GM15510 (cell line): ENCODE results near the gene PCBP3.

Source experiments
- POLR2A ChIP-seq: IDR thresholded peaks from 3 replicates; pipeline ENCODE4 v1.6.1; 2011; ENCODE audit warnings: borderline replicate concordance; ENCODE audit not compliant: insufficient read length; ENCODE audit errors: extremely low read depth

The PCBP3 gene

DNA sequence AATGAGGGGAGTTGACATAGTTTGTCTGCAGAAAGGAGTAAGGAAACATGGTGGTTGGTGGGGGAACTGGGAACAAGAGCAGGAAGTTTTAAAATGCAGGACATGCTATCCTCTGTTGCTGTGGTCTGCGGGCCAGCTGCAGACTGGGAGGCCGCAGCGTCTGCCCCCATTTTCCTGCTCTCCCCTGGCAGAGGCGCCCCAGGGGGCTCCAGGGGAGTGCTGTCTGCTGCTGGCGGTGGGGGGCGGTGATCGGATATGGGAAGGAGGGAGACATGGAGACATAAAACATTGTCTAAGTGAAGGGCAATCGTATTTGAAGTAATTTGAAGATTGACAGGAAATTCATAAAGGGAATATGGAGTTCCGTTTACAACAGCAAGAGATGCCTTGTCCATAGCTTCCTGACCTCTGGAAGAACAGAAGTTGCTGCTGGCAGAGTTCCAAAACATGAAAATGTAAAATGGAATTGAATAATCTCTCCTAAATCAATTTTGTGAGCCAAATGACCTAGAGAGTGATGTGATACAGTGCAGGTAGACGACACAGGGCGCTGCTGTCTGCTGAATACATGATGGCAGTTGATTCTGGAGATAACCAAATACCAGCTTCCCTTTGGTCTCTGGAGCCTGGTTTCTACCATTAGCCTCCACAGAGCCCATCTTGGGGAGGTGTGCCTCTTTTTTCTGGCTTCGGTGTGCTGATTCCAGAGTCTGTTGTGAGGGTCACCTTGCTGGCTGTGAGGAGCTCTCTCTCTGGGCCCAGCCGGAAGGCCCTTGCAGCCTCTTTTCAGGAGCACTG lies 61.0 kb downstream of the PCBP3 start:
- no peak for TF ChIP-seq POLR2A

DNA sequence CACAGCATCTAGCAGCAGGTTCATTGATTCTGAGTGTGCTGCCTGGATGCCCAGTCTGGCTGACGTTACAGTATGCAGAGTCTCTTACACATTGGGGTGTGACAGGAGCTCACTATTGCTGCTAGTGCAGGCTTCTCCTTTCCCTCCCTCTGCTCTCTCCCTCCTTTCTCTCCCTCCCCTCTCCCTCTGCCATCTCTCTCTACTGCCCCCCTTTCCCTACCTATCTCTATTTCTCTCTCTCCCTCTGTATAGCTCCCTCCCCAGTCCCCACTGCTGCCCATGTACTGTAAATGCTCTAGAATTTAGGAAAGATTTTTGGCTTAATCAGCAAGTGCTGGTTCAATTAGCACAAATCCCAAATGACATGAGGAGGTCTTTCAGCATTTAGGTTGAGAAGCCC lies 62.8 kb downstream of the PCBP3 start:
- no peak for TF ChIP-seq POLR2A

DNA sequence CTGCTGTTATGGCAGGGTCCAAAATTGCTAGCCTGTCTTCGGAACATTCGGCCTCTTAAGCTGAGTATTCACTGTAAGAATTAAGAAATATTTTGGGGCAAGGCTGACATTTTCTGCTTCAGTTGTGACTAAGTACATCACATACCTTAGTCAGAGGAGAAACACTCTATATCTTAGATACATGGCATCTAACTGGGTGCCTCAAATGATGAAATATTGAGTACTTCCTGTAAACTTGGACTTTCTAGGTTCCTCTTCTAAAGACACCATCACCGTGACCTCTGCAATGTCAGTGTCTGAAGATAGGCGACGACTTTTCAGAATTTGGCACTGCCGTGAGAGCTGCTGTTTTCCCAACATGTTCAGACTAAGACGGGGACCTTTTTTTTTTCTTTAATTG lies 65.6 kb downstream of the PCBP3 start:
- no peak for TF ChIP-seq POLR2A

DNA sequence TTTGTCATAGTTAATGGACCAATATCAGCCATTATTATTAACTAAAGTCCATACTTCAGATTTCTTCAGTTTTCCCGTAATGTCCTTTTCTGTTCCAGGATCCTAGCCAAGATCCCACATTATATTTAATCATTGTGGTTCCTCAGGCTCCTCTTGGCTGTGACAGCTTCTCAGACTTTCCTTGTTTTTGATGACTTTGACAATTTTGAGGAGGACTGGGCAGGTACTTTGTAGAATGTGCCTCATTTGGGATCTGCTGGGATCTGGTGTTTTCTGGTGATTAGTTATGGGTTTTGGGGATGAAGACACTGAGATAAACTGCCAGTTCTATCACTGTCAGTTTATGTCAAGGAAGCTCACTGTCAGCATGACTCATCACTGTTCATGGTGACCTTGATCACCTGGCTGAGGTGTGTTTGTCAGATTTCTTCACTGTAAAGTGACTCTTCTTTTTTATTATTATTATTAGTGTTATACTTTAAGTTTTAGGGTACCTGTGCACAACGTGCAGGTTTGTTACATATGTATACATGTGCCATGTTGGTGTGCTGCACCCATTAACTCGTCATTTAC lies 66.3 kb downstream of the PCBP3 start:
- no peak for TF ChIP-seq POLR2A

DNA sequence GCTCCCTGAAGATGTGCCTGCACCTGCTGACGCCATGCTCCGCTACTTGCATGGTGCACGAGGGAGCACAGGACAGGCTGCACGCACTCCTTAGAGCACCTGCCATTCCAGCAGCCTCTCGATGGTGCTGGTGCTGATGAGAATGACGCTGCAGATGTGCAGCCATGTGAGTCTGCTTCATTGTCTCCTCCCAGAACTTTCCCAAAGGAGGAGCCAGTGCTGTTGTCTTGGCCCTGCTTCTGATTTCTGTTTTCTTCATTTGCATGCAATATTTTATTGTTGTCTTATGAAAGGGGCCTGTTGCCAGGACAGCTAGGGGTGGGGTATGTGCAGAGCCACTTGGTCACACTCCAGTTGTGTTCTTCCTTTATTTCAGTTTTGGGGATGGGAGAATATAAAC lies 70.1 kb downstream of the PCBP3 start:
- TF ChIP-seq POLR2A: no peak

DNA sequence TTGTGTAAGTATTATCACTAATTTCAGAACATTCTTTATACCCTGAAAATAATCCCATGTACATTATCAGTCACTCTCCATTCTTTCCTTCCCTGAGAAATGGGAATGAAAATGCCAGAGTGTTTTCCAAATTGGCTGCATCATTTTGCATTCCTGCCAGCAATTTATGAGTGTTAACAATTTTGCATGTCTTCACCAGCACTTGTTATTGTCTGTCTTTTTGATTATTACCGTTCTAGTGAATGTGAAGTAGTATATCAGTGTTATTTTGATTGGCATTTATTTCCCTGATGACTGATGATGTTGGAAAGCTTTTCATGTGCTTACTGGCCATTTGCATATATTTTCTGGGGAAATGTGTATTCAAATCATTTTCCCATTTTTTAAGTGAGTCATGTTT lies 71.9 kb downstream of the PCBP3 start:
- no peak for TF ChIP-seq POLR2A

DNA sequence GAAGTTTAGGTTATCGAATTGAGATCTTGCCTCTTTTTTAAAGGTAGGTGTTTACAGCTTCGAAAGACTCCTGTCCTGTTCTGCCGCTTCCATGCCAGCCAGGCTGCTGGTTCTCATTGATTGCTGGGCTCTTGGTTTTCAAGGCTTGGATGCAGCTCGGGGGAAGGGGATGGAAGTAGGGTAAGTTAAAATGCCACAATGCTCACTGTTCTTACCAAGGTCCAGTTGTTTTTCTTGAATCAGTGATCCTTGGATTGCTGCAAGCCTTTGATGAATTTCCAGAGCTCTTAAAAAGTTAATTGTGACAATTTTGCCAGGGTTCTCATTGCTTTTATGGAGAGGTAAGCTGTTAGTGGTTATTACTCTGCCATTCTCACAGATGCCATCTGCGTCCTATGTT lies 74.9 kb downstream of the PCBP3 start:
- TF ChIP-seq POLR2A: no peak

DNA sequence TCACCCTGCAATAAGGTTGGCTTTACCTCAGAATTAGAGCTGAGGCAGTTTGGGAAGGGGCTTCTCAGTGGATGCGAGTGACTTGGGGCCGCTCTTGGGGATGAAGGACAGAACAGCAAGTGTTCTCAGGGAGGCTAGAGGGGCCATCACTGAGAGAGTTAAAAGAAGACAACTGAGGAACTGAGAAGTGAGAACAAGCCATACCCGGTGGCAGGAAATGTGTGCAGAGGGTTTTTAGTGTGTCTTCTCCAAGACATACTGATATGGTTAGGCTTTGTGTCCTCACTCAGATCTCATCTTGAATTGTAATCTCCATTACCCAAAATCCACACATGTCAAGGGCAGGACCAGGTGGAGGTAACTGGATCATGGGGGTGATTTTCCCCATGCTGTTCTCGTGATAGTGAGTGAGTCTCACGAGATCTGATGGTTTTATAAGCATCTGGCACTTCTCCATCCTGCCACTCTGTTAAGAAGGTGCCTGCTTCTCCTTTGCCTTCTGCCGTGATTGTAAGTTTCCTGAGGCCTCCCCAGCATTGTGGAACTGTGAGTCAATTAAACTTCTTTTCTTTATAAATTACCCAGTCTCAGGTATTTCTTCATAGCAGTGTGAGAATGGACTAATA lies 75.8 kb downstream of the PCBP3 start:
- TF ChIP-seq POLR2A: no peak

DNA sequence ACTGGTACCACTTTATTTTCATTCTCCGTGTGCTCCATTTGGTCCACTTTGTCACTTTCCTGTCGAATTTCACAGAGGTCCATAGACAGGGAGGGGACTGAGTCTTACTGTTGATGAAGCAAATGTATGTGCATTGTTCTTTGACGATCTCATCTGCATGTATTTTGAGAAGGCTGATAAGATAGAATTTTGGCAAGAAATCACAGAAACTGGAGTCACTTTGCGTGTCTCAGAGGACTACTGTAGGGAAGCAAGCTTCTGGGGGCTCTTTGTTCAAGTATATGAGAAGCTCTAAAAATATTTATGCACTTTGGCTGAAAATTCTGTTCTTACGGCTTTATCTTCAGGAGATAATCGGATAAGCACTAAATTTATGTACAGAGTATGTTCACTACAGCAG lies 78.1 kb downstream of the PCBP3 start:
- TF ChIP-seq POLR2A: no peak

DNA sequence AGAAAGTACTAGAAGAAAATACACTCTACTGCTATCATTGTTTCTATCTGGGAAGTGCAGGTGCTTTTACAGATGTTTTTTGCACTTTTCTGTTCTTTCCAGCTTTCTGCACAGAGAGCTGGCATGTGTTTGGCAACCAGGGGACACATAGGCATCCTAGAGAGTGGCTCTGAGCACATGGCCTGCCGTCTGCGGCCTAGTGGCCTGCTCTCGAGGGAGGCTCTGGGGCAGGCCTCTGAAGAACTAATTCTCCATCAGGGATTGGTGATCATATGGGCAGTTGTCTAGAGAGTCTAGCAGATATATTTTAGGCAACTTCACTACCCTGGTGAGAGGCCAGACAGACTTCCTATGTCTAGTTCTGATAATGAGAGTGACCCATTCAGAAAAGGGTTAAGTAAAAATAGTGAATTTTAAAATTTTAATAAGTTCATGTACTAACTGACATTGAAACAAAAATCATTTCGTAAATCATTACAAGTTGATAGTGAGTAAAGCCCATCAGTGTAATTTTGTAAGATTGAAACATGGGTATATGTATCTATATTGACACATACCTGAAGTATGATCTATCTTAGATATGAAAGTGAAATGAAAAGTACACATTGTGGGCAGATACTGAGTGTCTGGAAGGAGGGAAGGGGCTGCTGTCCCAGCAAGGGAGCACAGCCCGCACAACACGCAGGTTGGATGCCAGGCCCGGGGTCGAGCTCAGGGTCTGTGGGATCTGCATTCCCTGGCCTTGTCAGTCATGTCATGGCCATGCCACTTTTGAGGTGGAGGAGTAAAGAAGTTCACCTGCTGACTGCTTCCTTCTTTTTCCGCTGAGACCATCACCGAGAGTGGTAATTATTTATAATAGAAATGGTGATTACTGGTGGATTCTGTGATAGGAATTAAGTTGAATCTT lies 79.8 kb downstream of the PCBP3 start:
- TF ChIP-seq POLR2A: no peak

DNA sequence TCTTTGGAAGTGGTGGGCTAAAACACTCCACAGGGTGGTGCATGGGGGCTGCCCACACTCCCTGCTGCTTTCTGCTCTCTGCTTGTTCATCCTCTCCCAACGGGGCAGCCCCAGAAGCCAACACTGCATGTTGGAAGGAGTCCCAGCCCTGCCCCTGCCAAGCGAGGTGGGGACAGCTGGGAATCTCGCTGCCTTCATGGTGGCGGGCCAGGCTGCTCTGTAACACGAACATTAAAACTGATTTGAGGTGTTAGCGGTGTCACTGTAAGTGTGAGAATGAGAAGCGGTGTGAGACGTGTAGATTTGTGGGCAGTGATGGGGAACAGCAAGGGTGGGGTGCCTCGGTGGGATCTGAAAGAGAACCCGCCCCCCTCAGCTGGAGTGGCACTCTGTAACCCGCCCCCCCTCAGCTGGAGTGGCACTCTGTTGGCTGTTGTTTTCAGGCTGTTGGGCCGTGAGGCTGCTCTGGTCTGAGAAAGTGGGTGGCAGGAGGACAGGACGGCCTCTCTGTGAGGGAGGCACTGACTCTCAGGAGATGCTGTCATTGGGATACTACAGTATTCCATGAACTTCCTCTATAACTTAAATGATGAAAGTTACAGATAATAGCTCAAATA lies 80.9 kb downstream of the PCBP3 start:
- no peak for TF ChIP-seq POLR2A

DNA sequence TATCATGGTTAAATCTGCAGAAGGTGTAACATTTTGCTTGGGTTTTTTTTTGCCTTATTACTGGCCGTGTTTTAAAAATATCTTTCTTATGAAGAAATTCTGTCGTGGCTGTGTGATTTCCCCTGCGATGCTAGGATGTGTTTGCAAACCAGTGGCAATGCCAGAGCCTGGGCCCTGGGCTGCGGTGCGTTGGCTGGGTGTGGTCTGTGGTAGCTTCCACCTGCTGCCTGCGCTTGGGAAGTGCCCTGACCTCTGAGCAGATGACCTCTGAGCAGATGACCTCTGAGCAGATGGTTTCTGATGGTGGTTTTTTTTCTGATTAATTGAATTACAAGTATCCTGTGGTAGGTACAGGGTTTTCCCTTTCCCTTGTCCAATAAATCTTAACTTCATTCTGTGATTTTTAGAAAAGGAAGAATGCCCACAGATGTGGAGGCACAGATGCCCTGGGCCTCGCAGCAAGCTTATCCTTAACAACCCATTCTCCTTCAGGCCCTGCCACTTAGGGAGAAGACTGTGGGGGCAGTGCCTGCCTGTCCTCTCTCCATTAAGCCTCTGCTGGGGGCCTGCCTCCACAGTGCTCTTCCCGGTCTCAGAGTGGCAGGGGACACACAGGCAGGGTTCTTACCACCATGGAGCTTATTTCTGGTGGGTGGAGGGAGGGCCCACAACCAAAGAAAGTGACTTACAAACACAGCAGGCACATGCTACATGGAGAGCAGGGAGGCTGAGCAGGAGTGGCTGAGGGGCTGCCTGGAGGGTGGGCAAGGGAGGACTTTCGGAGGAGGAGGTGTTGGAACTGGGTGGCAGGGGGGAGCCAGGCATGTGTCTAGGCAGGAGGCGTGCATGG lies 81.7 kb downstream of the PCBP3 start:
- no peak for TF ChIP-seq POLR2A

DNA sequence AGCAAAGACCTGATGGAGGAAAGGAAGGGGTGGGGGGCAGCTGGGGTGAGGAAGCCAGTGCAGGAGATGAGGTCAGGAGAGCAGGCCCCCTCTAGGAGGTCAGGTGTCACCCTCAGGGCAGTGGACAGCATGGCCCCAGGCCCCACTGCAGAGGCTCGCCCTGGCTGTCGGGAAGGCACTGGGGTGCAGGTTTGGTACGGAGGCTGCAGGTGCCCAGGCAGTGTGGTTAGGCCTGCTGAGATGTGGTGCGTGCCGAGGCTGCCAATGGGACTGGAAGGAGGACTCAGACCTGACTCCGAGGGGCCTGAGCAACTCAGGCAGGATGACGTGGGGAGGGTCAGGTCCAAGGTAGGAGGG lies 82.3 kb downstream of the PCBP3 start:
- TF ChIP-seq POLR2A: no peak

DNA sequence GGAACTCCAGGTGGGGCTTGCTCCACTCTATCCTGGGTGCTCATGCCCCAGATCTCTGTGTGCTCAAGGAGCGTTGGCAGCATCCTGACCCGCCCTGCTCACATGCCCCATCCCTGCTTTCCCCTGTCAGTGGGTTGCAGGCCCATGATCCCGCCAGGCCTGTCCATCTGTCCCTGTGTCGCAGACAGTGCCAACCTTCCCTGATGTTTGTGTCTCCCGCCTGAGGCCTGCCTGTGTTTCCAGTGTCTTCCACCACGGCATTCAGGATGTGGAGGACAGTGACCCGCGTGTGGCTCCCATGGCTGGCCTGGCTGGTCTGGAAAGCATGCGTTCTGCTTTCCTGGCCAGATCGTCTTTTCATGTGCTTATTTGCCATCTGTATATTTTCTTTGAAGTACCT lies 82.9 kb downstream of the PCBP3 start:
- no peak for TF ChIP-seq POLR2A

DNA sequence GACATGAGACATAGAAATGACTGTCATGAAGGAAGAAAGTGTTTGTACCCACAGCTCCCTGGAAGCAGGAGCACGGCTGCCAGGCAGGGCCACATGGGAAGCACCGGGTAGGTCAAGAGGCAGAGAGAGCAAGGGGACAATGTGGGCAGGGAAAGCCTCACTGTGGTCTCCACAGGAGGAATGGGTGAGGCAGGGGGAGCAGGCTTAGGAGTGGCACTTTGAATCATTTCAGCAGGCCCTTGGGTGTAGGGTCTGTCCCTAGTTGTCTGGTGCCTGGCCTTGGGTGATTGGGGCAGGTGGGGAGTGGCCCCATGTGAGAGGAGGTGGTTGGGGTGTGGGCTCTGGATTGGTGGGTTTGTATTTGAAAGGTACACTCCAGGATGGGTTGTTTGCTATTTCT lies 83.9 kb downstream of the PCBP3 start:
- TF ChIP-seq POLR2A: no peak
